Measurements from ENCODE around the gene P2RX6. TPM values are rescaled to one million over a fixed set of nuclear protein-coding genes. Genes with fewer than 3 reads are reported as not detected.

The P2RX6 gene
- total RNA-seq, 2 donors from 2014 or later: 4.6 to 5.5 TPM

DNA sequence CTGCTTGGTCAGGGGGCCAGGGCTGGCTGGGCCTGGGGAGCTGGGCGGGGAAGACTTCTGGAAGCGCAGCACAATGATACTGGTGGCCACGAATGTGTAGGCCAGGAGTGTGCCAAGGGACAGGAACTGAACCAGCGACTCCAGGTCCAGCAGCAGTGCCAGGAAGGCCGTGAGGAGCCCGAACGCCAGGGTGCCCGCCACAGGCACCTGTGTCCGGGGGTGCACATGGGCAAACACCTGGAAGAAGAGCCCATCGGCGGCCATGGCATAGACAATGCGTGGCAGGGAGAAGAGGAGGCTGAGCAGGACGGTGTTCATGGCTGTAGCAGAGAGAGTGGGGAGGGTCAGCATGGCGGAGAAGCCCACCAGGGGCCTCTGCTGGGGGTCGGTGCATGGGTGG is 15.1 kb downstream of the P2RX6 start:
- Histone ChIP-seq H3K27me3 (replicated peaks; ENCODE audit: insufficient read depth) (no peaks in the 10 kb centered on the region), H3K4me3 (no peak overlapping the region), H3K4me1 (replicated peaks) (peaks cover 5% of the 10 kb centered on the region), H3K27ac (no peak overlapping the region), H3K9me3 (no peaks in the 10 kb centered on the region), H3K36me3 (no peaks in the 10 kb centered on the region)
- WGBS: 90% methylated on average over 14 of the region's 15 CpGs
- intact Hi-C loops (cut with DNase I): no loop called here
- no peak for DNase-seq (ENCODE audit: low spot score)
- TF ChIP-seq, protein P1, sequence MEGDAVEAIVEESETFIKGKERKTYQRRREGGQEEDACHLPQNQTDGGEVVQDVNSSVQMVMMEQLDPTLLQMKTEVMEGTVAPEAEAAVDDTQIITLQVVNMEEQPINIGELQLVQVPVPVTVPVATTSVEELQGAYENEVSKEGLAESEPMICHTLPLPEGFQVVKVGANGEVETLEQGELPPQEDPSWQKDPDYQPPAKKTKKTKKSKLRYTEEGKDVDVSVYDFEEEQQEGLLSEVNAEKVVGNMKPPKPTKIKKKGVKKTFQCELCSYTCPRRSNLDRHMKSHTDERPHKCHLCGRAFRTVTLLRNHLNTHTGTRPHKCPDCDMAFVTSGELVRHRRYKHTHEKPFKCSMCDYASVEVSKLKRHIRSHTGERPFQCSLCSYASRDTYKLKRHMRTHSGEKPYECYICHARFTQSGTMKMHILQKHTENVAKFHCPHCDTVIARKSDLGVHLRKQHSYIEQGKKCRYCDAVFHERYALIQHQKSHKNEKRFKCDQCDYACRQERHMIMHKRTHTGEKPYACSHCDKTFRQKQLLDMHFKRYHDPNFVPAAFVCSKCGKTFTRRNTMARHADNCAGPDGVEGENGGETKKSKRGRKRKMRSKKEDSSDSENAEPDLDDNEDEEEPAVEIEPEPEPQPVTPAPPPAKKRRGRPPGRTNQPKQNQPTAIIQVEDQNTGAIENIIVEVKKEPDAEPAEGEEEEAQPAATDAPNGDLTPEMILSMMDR (IDR thresholded peaks at IDR 0.05): no peak
- no peak for TF ChIP-seq POLR2A (IDR thresholded peaks at IDR 0.05)
- TF ChIP-seq POLR2AphosphoS5 (IDR thresholded peaks at IDR 0.05): no peak

DNA sequence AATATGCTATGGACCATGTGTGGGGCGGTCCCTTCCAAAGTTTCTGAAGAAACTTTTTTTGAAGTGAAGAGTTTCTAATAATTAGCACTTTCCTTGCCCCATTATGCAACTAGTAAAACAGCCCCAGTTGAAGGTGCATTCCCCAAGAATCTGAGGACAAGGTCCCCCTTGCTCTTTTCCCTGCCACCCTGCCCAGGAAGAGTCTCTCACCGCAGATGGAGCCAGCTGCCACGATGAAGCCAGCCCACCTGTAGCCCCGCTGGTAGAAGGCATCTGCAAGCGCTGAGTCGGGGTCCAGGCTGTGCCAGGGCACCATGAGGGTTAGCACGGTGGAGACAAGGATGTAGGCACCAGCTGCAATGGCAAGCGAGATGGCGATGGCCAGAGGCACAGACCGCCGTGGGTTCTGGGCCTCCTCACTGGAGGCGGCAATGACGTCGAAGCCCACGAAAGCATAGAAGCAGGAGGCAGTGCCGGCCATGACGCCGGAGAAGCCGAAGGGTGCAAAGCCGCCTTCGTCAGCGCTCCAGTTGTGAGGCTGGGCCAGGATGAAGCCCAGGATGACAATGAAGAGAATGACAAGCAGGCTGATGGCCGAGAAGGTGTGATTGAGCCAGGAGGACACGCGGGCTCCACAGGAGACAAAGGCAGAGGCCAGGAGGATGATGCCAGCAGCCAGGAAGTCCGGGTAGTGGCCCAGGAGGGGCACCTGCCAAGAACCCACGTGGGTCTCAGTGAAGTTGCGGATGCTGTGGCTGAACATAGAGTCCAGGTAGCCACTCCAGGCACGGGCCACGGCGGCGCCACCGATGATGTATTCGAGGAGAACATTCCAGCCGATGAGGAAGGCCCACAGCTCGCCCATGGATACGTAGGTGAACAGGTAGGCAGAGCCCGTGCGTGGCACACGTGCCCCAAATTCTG is 15.9 kb downstream of the P2RX6 start:
- Histone ChIP-seq H3K27ac (no peak overlapping the region), H3K36me3 (no peaks in the 10 kb centered on the region), H3K9me3 (no peaks in the 10 kb centered on the region), H3K4me1 (replicated peaks) (peaks cover 5% of the 10 kb centered on the region), H3K27me3 (replicated peaks; ENCODE audit: insufficient read depth) (no peaks in the 10 kb centered on the region), H3K4me3 (no peak overlapping the region)
- WGBS: 94% methylated on average over 40 of the region's 40 CpGs
- TF ChIP-seq POLR2A (IDR thresholded peaks at IDR 0.05): no peak
- TF ChIP-seq, protein P1 (IDR thresholded peaks at IDR 0.05): no peak
- TF ChIP-seq POLR2AphosphoS5 (IDR thresholded peaks at IDR 0.05): no peak
- no peak for DNase-seq (ENCODE audit: low spot score)
- intact Hi-C loops (cut with DNase I): no loop called here

DNA sequence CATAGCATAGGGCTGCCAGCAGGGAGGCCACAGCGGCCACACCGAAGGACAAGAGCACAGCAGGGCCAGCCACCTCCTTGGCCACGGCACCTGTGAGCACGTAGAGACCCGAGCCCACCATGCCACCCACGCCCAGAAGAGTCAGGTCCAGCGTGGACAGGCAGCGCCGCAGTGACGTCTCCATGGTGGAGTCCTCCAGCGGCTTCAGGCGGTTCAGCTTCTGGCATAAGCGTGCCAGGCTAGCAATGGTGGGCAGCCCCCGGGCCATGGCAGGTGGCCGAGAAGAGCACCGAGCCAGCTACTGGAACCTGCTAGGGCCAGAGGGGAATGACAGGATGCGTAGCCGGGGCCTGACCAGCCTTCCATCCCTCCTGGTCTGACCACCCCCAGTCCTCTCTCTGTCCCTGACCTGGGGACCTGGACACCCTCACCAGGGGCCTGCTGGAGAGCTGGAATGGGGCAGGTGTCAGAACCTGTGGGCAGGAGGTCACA is 16.6 kb downstream of the P2RX6 start:
- Histone ChIP-seq H3K9me3 (no peaks in the 10 kb centered on the region), H3K4me3 (peak overlapping the region; percentile 33 to 38), H3K27ac (no peak overlapping the region), H3K36me3 (no peaks in the 10 kb centered on the region), H3K27me3 (replicated peaks; ENCODE audit: insufficient read depth) (no peaks in the 10 kb centered on the region), H3K4me1 (replicated peaks) (peaks cover 5% of the 10 kb centered on the region)
- intact Hi-C loops (cut with DNase I): no loop called here
- DNase-seq (ENCODE audit: low spot score): no peak
- WGBS: 92% methylated on average over 18 of the region's 18 CpGs
- TF ChIP-seq POLR2A (IDR thresholded peaks at IDR 0.05) (no peak), POLR2AphosphoS5 (IDR thresholded peaks at IDR 0.05) (no peak)
- TF ChIP-seq, protein P1 (IDR thresholded peaks at IDR 0.05): no peak

DNA sequence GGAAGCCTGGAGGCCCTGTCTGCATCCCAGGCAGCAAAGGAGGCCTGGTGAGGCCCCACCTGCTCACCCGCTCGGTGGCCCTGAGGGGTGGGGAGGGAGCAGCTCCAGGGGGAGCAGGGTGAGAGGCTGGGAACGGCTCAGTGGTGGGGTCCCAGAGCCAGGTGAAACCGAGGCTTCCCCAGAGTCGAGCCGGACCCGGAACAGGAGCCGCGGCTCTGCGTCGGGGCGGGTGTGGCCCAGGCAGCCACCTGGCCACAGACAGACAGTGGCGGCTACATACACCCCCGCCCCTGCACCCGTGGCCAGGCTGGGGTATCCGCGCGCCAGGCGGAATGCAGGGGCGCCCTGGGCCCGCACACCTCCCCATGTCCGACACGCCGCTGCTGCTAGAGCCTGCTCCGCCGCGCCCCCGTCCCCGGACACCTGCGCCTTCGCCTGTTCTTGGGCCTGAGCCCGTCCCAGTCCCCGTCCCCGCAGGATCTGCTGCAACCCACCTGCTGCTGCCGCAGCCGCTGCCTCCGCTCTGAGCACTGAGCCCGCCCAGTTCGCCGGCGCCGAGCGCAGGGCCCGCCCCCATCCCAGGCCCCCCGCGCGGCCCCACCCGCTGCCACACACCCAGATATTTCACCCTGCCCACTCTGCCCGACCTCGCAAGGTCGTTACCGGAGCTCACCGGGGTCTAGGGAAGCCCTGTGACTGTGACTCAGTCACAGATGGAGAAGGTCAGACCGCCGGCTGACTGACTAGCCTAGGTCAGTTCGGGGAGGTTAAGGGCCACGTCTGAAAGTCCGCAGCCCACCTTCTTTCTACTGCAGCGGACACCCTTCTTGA is 17.3 kb downstream of the P2RX6 start, which contains the start of gene SLC7A4:
TSS of gene SLC7A4 (minus strand) at position 525 of the 831 bp plus-strand sequence. CDS start 749 bp downstream, outside the sequence.
- Histone ChIP-seq H3K27ac (no peak within 1 kb of the TSS), H3K4me3 (peak within 1 kb of the TSS; percentile 33 to 38), H3K9me3 (no peaks in the 10 kb centered on the region), H3K36me3 (no peaks in the 10 kb centered on the region), H3K4me1 (replicated peaks) (peaks cover 5% of the 10 kb centered on the region), H3K27me3 (replicated peaks; ENCODE audit: insufficient read depth) (no peaks in the 10 kb centered on the region)
- no peak for DNase-seq (ENCODE audit: low spot score)
- 11% methylated on average over 55 of the region's 59 CpGs for WGBS
- no peak for TF ChIP-seq POLR2A (IDR thresholded peaks at IDR 0.05)
- TF ChIP-seq, protein P1 (IDR thresholded peaks at IDR 0.05): no peak
- TF ChIP-seq POLR2AphosphoS5 (IDR thresholded peaks at IDR 0.05): no peak
- intact Hi-C loops (cut with DNase I): no loop called here
